ENCODE data around the gene LRRC56. TPM values are rescaled to one million over a fixed set of nuclear protein-coding genes. Genes with fewer than 3 reads are reported as not detected.

LRRC56 gene
- polyA plus RNA-seq, 2 of the 4 experiments (the other 2 are of a cell fraction), result 0.32 to 1.0 TPM

GRCh38 chr11:526192-526591, 11.1 kb upstream of the LRRC56 start:
- H3K4me1 ChIP-seq, result no peaks in the 10 kb centered on the region
- no peak overlapping the region for H3K4me3 ChIP-seq
- no peak for FAIRE-seq
- CTCF ChIA-PET, result interaction anchor here (1.4 kb wide), 1 partner anchor 75 kb away, joined by 3 read pairs; no protein-coding TSS in a partner anchor
- TF ChIP-seq MYC (IDR thresholded peaks at IDR 0.05; ENCODE audit: borderline replicate concordance, low read length) (no peak), ATOH8 (CRISPR knock-in tag; IDR thresholded peaks at IDR 0.05; ENCODE audit: low read depth) (no peak), EHF (CRISPR knock-in tag; IDR thresholded peaks at IDR 0.05) (no peak), USF2 (IDR thresholded peaks at IDR 0.05) (no peak), NPAS2 (CRISPR knock-in tag; IDR thresholded peaks at IDR 0.05; ENCODE audit: borderline replicate concordance) (no peak), POLR2A (IDR thresholded peaks at IDR 0.05; ENCODE audit: low read length) (no peak), TFCP2L1 (CRISPR knock-in tag; IDR thresholded peaks at IDR 0.05) (no peak), PBX3 (IDR thresholded peaks at IDR 0.05) (no peak), SREBF2 (IDR thresholded peaks at IDR 0.05) (no peak), NR3C1 (IDR thresholded peaks at IDR 0.05) (no peak), JUN (IDR thresholded peaks at IDR 0.05) (no peak), TP53 (CRISPR knock-in tag; IDR thresholded peaks at IDR 0.05) (no peak), MAX (IDR thresholded peaks at IDR 0.05) (no peak), FOXS1 (CRISPR knock-in tag; IDR thresholded peaks at IDR 0.05) (no peak), POLR2AphosphoS2 (conservative IDR thresholded peaks at IDR 0.05; ENCODE audit: low read length) (no peak), CHD2 (IDR thresholded peaks at IDR 0.05; ENCODE audit: low read length, partially characterized antibody) (no peak), REST (IDR thresholded peaks at IDR 0.05) (no peak)
- no peak overlapping the region for H3K4me2 ChIP-seq
- no peak for ATAC-seq
- H3K27ac ChIP-seq, result no peak overlapping the region
- no peak for DNase-seq (ENCODE audit: low read depth in 1 of 2, low spot score in 1 of 2)
- POLR2A ChIA-PET, result no interaction called here
- H3K9me3 ChIP-seq, result no peaks in the 10 kb centered on the region
- WGBS (ENCODE audit: missing lambda C conversion rate), result 82% methylated on average over 17 of the region's 17 CpGs

GRCh38 chr11:528166-528814, 9.0 kb upstream of the LRRC56 start:
- H3K9me3 ChIP-seq, result no peaks in the 10 kb centered on the region
- no peak overlapping the region for H3K4me3 ChIP-seq
- no peak overlapping the region for H3K27ac ChIP-seq
- TF ChIP-seq POLR2AphosphoS2 (conservative IDR thresholded peaks at IDR 0.05; ENCODE audit: low read length), result no peak
- no peak overlapping the region for H3K4me2 ChIP-seq
- no peak for FAIRE-seq
- ATAC-seq, result no peak
- ChIA-PET POLR2A (no interaction called here), CTCF (interaction anchor here (2.5 kb wide), 1 partner anchor 9 kb away, joined by 6 read pairs; no protein-coding TSS in a partner anchor)
- H3K4me1 ChIP-seq, result no peaks in the 10 kb centered on the region
- WGBS (ENCODE audit: missing lambda C conversion rate), result 95% methylated on average over 25 of the region's 30 CpGs
- no peak for DNase-seq (ENCODE audit: low read depth in 1 of 2, low spot score in 1 of 2)
